ENCODE measurements around the gene ARHGAP24. TPM values are rescaled to one million over a fixed set of nuclear protein-coding genes. Genes with fewer than 3 reads are reported as not detected.

The ARHGAP24 gene
- total and polyA plus RNA-seq, 10 of the 15 experiments (the other 5 are each of a cell fraction or from before 2014, with no cell fraction given) = 0.10 to 4.2 (median 0.52) TPM

- no peak for TF ChIP-seq TCF3 (IDR thresholded peaks at IDR 0.05; ENCODE audit: borderline replicate concordance, insufficient read depth, low read depth, low read length)
Measured at GRCh38 chr4:85514117-85514516, 39.2 kb downstream of the ARHGAP24 start (continued).

GRCh38 chr4:85514783-85515182 is 39.8 kb downstream of the ARHGAP24 start:
- no peak for DNase-seq (ENCODE audit: low read depth, low spot score)
- Histone ChIP-seq H3K4me2 (ENCODE audit: control insufficient read depth, insufficient read depth) (no peak overlapping the region), H3K4me1 (ENCODE audit: control insufficient read depth, insufficient read depth, low read length) (no peaks in the 10 kb centered on the region), H3K9ac (ENCODE audit: control insufficient read depth, insufficient read depth, low read length) (no peak overlapping the region), H3K4me3 (no peak overlapping the region), H3K27ac (ENCODE audit: control insufficient read depth, insufficient read depth) (no peak overlapping the region), H3K27me3 (replicated peaks in 1 of 2; ENCODE audit: control insufficient read depth in 2 of 2, insufficient read depth in 2 of 2, low read length in 1 of 2) (no peaks in the 10 kb centered on the region), H3K36me3 (ENCODE audit: control insufficient read depth in 2 of 2, insufficient read depth in 2 of 2, low read length in 1 of 2) (no peaks in the 10 kb centered on the region), H2AFZ (ENCODE audit: control insufficient read depth, low read depth, low read length) (no peak overlapping the region), H3K9me3 (replicated peaks; ENCODE audit: control insufficient read depth, insufficient read depth, low read length) (no peaks in the 10 kb centered on the region), H3K79me2 (ENCODE audit: control insufficient read depth, insufficient read depth, low read length) (no peaks in the 10 kb centered on the region), H4K20me1 (ENCODE audit: control insufficient read depth, insufficient read depth) (no peaks in the 10 kb centered on the region)
- BruUV-seq (replicated peaks) = no TSS peak
- CTCF ChIA-PET = interaction anchor here (0.6 kb wide), 1 partner anchor 95 kb away, joined by 3 read pairs; no protein-coding TSS in a partner anchor
- SMC1A ChIA-PET (ENCODE audit: uncharacterized antibody, unreplicated experiment) = interaction anchor here (0.6 to 1.6 kb wide), 3 partner anchors 12 to 1110 kb away, joined by 3 to 4 read pairs (median 3); no protein-coding TSS in a partner anchor
- in situ Hi-C loops (cut with MboI) = no loop called here
- POLR2A ChIA-PET = no interaction called here
- FAIRE-seq = no peak
- intact Hi-C loops (cut with micrococcal nuclease; ENCODE audit: unreplicated experiment) = no loop called here
- RAD21 ChIA-PET (ENCODE audit: unreplicated experiment) = no interaction called here
- no peak for ATAC-seq
- WGBS (ENCODE audit: insufficient coverage, insufficient replicate concordance, low lambda C conversion rate, missing lambda C conversion rate) = 74% methylated on average over 5 of the region's 5 CpGs
- TF ChIP-seq ZSCAN29 (IDR thresholded peaks at IDR 0.05) (no peak), CTCF (IDR thresholded peaks at IDR 0.05 in 2 of 3, conservative IDR thresholded peaks at IDR 0.05 in 1 of 3; ENCODE audit: control insufficient read depth in 2 of 3, extremely low read depth in 1 of 3, insufficient read depth in 1 of 3, low read depth in 3 of 3, low read length in 3 of 3) (no peak), MEF2A (IDR thresholded peaks at IDR 0.05; ENCODE audit: insufficient read depth, low read depth, low read length) (no peak), BCLAF1 (IDR thresholded peaks at IDR 0.05) (no peak), SMAD5 (IDR thresholded peaks at IDR 0.05; ENCODE audit: low read depth) (no peak), SMARCA5 (IDR thresholded peaks at IDR 0.05) (no peak), EZH2 (IDR thresholded peaks at IDR 0.05; ENCODE audit: borderline replicate concordance, control insufficient read depth, low read depth, low read length) (no peak), MEF2B (IDR thresholded peaks at IDR 0.05; ENCODE audit: partially characterized antibody, poor library complexity, severe bottlenecking) (no peak), YBX1 (IDR thresholded peaks at IDR 0.05) (no peak), KAT2A (conservative IDR thresholded peaks at IDR 0.05; ENCODE audit: control insufficient read depth, low read depth, low read length) (no peak), POLR2AphosphoS2 (IDR thresholded peaks at IDR 0.05; ENCODE audit: low read depth, low read length) (no peak), CHD2 (IDR thresholded peaks at IDR 0.05; ENCODE audit: borderline replicate concordance, low read depth, low read length) (no peak), REST (IDR thresholded peaks at IDR 0.05; ENCODE audit: low read depth, low read length) (no peak)
